HepG2 (cell line): Measurements from ENCODE around the gene IGFBP6. TPM values are rescaled to one million over a fixed set of nuclear protein-coding genes. Genes with fewer than 3 reads are reported as not detected.

Source experiments
- ATM ChIP-seq: fragments of 450-650 bp; IDR thresholded peaks from 2 replicates; pipeline ENCODE4 v1.7.1; 2017; ENCODE audit warnings: mild to moderate bottlenecking, borderline replicate concordance
- BRD4 ChIP-seq: sonication (generic); formaldehyde crosslinking; IDR thresholded peaks from 2 replicates; pipeline ENCODE4 v1.4.0; 2020; ENCODE audit warnings: missing genetic modification reagents
- DMAP1 ChIP-seq: IDR thresholded peaks from 2 replicates; pipeline ENCODE4 v1.6.1; 2016
- ETS1 ChIP-seq: sonication (generic); formaldehyde crosslinking; IDR thresholded peaks from 2 replicates; pipeline ENCODE4 v1.4.0; 2020; ENCODE audit warnings: missing genetic modification reagents
- FOXM1 ChIP-seq: sonication (generic); formaldehyde crosslinking; IDR thresholded peaks from 2 replicates; pipeline ENCODE4 v1.5.0; 2020; ENCODE audit warnings: missing genetic modification reagents
- KLF15 ChIP-seq: sonication (generic); formaldehyde crosslinking; IDR thresholded peaks from 2 replicates; pipeline ENCODE4 v1.8.1; 2023; ENCODE audit warnings: borderline replicate concordance, mild to moderate bottlenecking, inconsistent platforms, missing genetic modification reagents, mixed read lengths
- KLF6 ChIP-seq: IDR thresholded peaks from 2 replicates; pipeline ENCODE4 v1.8.0; 2016; ENCODE audit warnings: missing biosample characterization, missing genetic modification reagents
- RFX5 ChIP-seq: IDR thresholded peaks from 2 replicates; pipeline ENCODE4 v1.6.1; 2011; ENCODE audit warnings: low read depth, low read length, improper control_type of control experiment
- SAFB2 ChIP-seq: sonication (generic); formaldehyde crosslinking; IDR thresholded peaks from 2 replicates; pipeline ENCODE4 v1.5.1; 2020; ENCODE audit warnings: missing genetic modification reagents, low read depth, mild to moderate bottlenecking, borderline replicate concordance
- SMAD9 ChIP-seq: sonication (generic); formaldehyde crosslinking; IDR thresholded peaks from 2 replicates; pipeline ENCODE4 v1.5.1; 2020; ENCODE audit warnings: mild to moderate bottlenecking, missing genetic modification reagents
- ZFP62 ChIP-seq: sonication (generic); formaldehyde crosslinking; IDR thresholded peaks from 2 replicates; pipeline ENCODE4 v1.4.0; 2020; ENCODE audit warnings: missing genetic modification reagents
- ZGPAT ChIP-seq: IDR thresholded peaks from 2 replicates; pipeline ENCODE4 v1.6.1; 2016; ENCODE audit warnings: mild to moderate bottlenecking
- ZNF556 ChIP-seq: sonication (generic); formaldehyde crosslinking; IDR thresholded peaks from 2 replicates; pipeline ENCODE4 v1.4.0; 2020; ENCODE audit warnings: mild to moderate bottlenecking, missing genetic modification reagents, borderline replicate concordance
- ZNF576 ChIP-seq: sonication (generic); formaldehyde crosslinking; IDR thresholded peaks from 2 replicates; pipeline ENCODE4 v1.4.0; 2020; ENCODE audit warnings: mild to moderate bottlenecking, missing genetic modification reagents
- ZNF646 ChIP-seq: sonication (generic); formaldehyde crosslinking; IDR thresholded peaks from 2 replicates; pipeline ENCODE4 v1.9.0; 2021; ENCODE audit warnings: mild to moderate bottlenecking, missing genetic modification reagents
- ZNF660 ChIP-seq: sonication (generic); formaldehyde crosslinking; IDR thresholded peaks from 2 replicates; pipeline ENCODE4 v1.5.1; 2020; ENCODE audit warnings: mild to moderate bottlenecking, low read depth, missing genetic modification reagents, borderline replicate concordance
- ZNF775 ChIP-seq: sonication (generic); formaldehyde crosslinking; IDR thresholded peaks from 2 replicates; pipeline ENCODE4 v1.4.0; 2020; ENCODE audit warnings: missing genetic modification reagents, mild to moderate bottlenecking, moderate library complexity, borderline replicate concordance
- polyA plus RNA-seq, 8 experiments: library from polyadenylated mRNA; depleted of rRNA in 3 of 8; stranded (reverse) in 7 of 8; unstranded in 1 of 8; fragments of >200 nt; fragmentation: Illumina TruSeq in 4 of 8; extraction: Trizol in 4 of 8; gene quantifications; 2 replicates each; pipeline versions ENCODE4 v1.2.1 to v1.2.3, GENCODE V29; 2011 to 2016; ENCODE audit warnings: low read depth in 4 of 8, missing spikeins in 1 of 8, mixed read lengths in 1 of 8; ENCODE audit not compliant: insufficient read depth in 1 of 8
- total RNA-seq, 5 experiments: library from RNA; depleted of rRNA; stranded (reverse); fragments of >200 nt; fragmentation: Illumina TruSeq; extraction: Trizol; gene quantifications; 2 replicates each; pipeline ENCODE4 v1.2.3, GENCODE V29; 2016; ENCODE audit warnings: low read depth in 1 of 5

Gene IGFBP6
- total and polyA plus RNA-seq, 2 of the 13 experiments (the other 11 are each of a cell fraction or from before 2014, with no cell fraction given), result 3.9 to 25.2 TPM

- TF ChIP-seq ATM, result no peak
- TF ChIP-seq ZFP62 (CRISPR knock-in tag), result no peak
- TF ChIP-seq KLF6, result 0 out of 2 replicates have a peak, but pooled peaks have one; percentile 7
- TF ChIP-seq ZNF646 (CRISPR knock-in tag), result no peak
- no peak for TF ChIP-seq BRD4
- TF ChIP-seq KLF15 (CRISPR knock-in tag), result no peak
- TF ChIP-seq SAFB2 (CRISPR knock-in tag), result no peak
- TF ChIP-seq FOXM1 (CRISPR knock-in tag), result no peak
- no peak for TF ChIP-seq ZGPAT (CRISPR knock-in tag)
- no peak for TF ChIP-seq ETS1 (CRISPR knock-in tag)
- no peak for TF ChIP-seq SMAD9 (CRISPR knock-in tag)
- no peak for TF ChIP-seq ZNF576 (CRISPR knock-in tag)
- no peak for TF ChIP-seq DMAP1 (CRISPR knock-in tag)
- TF ChIP-seq ZNF556 (CRISPR knock-in tag), result no peak
- TF ChIP-seq ZNF660 (CRISPR knock-in tag), result no peak
- no peak for TF ChIP-seq ZNF775 (CRISPR knock-in tag)
- peak; percentile 35; the same call in 1 of the 2 replicates for TF ChIP-seq RFX5
These were observed 43.2 kb upstream of the IGFBP6 start (continued) for GRCh38 chr12:53054112-53054878.
